ENCODE data around the gene CARS1.

GRCh38 chr11:3008746-3009336, 48.4 kb downstream of the CARS1 start:
- TF ChIP-seq CTCF (conservative IDR thresholded peaks at IDR 0.05 in 1 of 2, IDR thresholded peaks at IDR 0.05 in 1 of 2; ENCODE audit: extremely low read depth in 1 of 2, insufficient read depth in 1 of 2, low read depth in 1 of 2, low read length in 2 of 2) (no peak), EZH2 (IDR thresholded peaks at IDR 0.05; ENCODE audit: borderline replicate concordance, low read length) (no peak)
